Glomerular endothelial cell (primary cell): ENCODE data around the gene GABBR2. TPM values are rescaled to one million over a fixed set of nuclear protein-coding genes. Genes with fewer than 3 reads are reported as not detected.

ENCODE experiments used
- DNase-seq: peaks from one replicate; pipeline ENCODE4 v3.0.0-alpha.2; 2011; ENCODE audit warnings: low read depth, low spot score; ENCODE audit errors: extremely low read depth
- total RNA-seq: library from RNA; depleted of rRNA; stranded (reverse); fragments of >200 nt; gene quantifications from 2 replicates; pipeline ENCODE4 v1.2.3, GENCODE V29; 2015

The GABBR2 gene
- total RNA-seq, 1 donor from 2014 or later: 3.3 TPM

- no peak for DNase-seq
Observed at GRCh38 chr9:98416294-98417248, 292.2 kb downstream of the GABBR2 start.

- no peak for DNase-seq
Observed at GRCh38 chr9:98415782-98416181, 293.0 kb downstream of the GABBR2 start.

DNA sequence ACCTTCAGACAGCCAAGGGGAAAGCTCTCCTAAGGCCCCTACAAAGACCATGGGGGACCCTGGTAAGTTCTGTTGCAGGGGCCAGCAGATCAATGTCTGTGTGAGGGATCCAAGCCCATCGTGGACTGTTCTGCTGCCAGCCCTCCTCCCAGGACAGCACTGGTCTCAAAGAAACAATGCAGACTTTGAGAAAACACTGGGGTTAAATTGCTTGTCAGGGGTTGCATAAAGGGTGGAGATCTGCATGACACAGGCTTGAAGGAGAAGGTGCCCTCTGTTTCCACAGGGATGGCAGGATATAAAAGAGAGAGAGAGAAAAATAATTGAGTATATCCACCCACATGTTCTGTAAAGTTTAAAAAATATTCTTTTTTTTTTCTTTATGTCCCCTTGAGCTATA, 295.7 kb downstream of the GABBR2 start:
- no peak for DNase-seq

DNA sequence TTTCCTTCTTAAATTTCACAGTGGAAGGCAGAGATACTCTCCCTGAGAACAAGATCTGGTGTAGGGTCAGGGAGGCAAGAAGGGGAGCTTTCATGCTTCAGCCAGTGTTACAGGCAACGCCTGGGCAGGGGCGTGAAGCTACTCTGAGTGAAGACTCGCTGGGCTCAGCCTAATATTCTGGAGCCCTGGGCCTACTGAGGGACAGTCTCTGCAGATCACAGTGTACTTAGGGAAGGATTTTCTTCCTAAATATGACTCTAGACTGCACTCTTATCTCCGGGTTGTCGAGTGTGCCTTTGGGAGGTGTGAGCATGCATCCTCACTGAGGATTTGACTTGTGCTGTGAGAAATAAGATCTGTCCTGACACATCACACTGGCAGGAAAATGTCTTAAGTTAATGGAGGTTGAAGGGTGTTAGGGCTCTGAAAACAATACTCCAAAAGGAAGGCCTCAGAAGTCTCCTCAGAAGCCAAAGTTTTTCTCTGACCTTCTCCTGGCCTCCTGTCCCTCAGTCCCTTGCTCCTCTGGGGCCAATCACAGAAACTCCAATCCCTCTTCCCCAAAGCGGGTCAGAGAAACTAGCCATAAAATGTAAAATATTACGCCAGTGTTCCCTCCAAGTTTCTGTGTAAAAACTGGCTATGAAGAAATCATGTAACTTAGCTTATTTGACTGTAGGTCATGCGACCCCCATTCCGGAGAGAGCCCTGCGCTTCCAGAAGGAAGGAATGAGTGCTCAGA, 296.5 kb downstream of the GABBR2 start:
- DNase-seq: no peak

GRCh38 chr9:98410185-98410697, 298.5 kb downstream of the GABBR2 start:
- no peak for DNase-seq

DNA sequence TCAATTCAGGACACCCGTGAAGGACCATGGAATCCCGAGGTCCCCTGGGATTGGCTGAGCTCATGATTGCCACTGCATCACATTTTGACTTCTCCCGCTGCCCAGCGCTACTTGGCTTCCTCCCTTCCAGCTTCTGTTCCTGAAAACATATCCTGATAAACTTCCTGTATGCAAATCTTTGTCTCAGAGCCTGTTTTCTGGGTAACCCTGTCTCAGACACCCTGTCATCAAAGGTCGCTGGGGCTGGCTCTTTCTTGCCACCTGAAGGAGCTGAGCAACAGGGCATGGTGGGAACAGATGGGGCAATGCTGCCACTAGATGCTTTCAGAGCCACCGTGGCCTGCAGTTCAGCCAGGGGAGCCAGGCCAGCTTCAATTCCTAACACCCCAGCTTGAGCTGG, 299.0 kb downstream of the GABBR2 start:
- no peak for DNase-seq

DNA sequence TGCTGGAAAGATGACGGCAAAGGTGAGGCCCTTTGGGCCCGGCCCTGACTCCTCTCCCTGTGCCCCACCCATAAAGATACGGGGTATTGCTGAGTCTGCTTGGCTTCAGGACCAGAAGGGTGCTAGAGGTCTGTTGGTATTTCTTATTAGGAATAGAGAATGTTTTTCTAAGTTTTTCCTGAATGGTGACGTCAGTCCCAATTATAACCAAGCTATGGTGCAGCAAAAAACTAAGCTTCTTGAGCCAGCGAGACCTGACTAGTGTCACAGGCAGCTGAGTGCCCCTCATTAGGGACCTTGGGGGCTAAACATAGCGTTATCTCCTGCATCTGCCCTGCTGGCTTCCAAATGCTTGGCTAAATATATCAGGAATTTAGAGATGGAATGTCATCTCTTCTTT, 302.3 kb downstream of the GABBR2 start:
- DNase-seq: no peak

DNA sequence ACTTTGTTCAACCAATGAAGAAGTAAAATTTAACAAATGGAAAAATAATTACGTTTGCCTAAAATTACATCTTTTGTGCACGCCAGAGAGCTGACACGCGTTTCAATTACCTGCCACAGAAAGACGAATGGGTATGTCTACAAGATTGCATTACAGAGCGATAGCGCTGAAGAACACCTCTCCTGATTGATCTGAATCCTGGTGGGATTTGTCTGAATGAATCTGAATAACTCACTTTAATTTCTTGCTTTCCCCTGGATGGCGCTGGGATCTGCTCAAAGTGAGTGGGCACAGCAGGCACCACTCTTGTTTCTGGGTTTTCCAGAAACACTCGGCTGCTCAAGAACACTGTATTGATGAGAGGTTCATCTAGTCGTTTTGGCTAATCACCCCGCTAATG, 304.5 kb downstream of the GABBR2 start:
- no peak for DNase-seq

GRCh38 chr9:98403715-98404114, 305.0 kb downstream of the GABBR2 start:
- no peak for DNase-seq

- DNase-seq: no peak
Observed at GRCh38 chr9:98402019-98402840, 306.5 kb downstream of the GABBR2 start.

DNA sequence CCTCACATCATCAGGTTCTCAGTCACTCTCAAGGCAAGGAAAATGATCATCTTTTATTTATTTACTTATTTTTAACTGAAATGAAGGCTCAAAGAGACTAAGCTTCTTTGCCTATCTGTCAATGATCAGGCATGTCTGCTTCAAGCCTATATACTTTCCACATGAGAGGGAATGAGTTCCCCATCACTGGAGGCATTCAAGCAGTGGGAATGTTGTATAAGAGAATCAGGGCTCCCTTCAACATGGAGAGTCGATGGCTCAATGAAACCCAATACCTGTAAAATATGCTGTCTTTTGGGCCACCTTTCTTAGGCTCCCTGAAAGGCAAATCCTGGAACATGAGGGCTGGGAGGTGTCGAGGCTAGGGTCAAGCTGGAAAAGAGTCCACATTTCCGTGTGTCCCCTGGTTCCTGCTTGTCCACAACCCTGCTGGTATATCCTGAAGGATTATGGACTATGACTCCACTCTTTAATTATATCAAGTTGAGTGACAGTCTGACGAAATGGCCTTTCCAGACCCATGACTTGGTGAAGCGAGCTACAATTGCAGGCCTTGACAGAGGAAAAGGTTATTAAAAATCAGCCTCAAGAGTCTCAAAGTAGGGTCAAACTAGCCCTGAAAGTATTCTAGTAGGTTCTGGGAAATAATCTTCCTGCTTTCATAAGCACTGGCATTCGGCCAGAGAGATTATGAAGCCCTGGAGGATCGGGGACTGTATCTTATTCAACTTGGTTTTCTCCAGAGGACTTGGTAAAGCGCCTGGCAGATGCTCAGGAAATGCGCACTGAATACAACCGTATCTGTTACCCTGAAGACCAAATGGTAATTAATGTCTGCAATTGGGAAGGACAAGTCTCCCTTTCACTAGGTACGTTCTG, 307.4 kb downstream of the GABBR2 start:
- no peak for DNase-seq

GRCh38 chr9:98399950-98400683, 308.6 kb downstream of the GABBR2 start:
- DNase-seq: no peak

DNA sequence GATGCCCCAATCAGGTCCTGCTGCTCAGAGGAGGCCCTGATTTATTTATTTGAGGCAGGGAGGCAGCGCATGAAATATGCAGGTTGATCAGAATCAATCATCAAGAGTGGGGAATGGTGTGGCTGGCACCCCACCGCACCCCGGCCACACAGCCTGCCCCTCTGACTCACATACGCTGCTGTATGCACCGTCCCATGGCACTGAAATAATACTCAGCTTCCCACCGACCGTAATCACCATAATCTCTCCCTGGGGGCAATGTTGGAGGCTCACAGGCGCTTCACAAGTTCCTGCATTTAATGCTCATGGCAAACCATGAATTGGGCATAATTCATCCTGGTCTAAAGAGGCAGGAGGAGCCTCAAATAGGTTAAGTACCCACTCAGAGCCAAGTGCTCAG, 312.1 kb downstream of the GABBR2 start:
- no peak for DNase-seq

DNA sequence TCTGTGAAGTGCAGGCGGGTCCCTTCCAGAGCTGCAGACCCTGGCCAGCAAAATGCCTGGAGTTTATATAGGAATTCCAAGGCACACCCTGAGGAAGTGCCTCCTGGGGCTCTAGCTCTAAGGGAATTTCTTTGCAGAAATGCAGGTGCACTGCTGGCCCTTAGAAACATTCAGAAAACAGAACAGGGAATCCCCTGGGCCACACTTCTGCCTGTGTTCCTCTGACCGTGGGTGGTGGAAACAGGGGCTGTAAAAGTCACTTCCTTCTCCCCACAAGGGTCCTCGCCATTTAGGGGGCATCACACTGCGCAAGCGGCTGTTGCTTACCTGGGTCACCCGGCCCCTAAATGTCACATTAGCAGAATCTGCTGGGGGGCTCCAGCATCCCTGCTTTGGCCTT, 312.5 kb downstream of the GABBR2 start:
- DNase-seq: no peak

- no peak for DNase-seq
Observed at GRCh38 chr9:98391867-98392266, 316.9 kb downstream of the GABBR2 start.

DNA sequence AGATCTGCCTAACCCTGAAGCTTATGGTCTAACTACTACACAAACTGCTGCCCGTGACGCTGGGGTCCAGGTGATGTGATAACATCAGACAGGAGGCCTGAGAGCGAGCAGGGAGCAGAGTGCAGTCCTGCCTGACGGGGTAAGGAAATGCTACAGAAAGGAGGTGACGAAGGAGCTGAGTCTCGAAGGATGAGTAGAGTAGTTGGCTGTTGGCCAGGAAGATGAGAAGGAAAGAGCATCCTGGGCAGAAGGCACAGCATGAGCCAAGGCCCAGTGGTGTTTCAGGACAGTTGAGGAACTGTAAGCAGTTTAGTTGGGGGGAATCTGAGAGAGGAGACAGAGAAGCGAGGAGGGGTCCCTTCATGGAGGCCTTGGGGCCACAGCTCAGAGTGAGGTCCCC, 317.3 kb downstream of the GABBR2 start:
- DNase-seq: no peak

- DNase-seq: no peak
Observed at GRCh38 chr9:98385751-98386150, 323.0 kb downstream of the GABBR2 start.

GRCh38 chr9:98383758-98384157, 325.0 kb downstream of the GABBR2 start:
- no peak for DNase-seq
